ENCODE data around the gene ZDHHC15.
A peak's percentile ranks its signal among the peaks of the same experiment; 100 is the strongest.
"Not testable (repeated sequence)": the region's sequence is repeated elsewhere in the genome, so short reads cannot be mapped to it uniquely, and the experiment has no call there.

Gene ZDHHC15, protein sequence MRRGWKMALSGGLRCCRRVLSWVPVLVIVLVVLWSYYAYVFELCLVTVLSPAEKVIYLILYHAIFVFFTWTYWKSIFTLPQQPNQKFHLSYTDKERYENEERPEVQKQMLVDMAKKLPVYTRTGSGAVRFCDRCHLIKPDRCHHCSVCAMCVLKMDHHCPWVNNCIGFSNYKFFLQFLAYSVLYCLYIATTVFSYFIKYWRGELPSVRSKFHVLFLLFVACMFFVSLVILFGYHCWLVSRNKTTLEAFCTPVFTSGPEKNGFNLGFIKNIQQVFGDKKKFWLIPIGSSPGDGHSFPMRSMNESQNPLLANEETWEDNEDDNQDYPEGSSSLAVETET

GRCh38 chrX:75522565-75523431, at the start of gene ZDHHC15:
ZDHHC15 (minus strand) TSS chrX:75523037; CDS start chrX:75523024, 13 bp downstream.
- peak in 2 of 3 donors; percentile 17 to 33 for DNase-seq (ENCODE audit: low read depth in 3 of 3, low spot score in 1 of 3)

DNA sequence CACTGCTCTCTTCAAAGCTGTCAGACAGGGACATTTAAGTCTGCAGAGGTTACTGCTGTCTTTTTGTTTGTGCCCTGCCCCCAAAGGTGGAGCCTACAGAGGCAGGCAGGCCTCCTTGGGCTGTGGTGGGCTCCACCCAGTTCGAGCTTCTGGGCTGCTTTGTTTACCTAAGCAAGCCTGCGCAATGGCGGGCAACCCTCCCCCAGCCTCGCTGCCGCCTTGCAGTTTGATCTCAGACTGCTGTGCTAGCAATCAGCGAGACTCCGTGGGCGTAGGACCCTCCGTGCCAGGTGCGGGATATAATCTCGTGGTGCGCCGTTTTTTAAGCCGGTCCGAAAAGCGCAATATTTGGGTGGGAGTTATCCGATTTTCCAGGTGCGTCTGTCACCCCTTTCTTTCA, 37.7 kb upstream of the ZDHHC15 start:
- not testable (repeated sequence) for DNase-seq (ENCODE audit: low read depth in 3 of 3, low spot score in 1 of 3)

GRCh38 chrX:75547783-75548182, 24.9 kb upstream of the ZDHHC15 start:
- no peak for DNase-seq (ENCODE audit: low read depth in 3 of 3, low spot score in 1 of 3)

DNA sequence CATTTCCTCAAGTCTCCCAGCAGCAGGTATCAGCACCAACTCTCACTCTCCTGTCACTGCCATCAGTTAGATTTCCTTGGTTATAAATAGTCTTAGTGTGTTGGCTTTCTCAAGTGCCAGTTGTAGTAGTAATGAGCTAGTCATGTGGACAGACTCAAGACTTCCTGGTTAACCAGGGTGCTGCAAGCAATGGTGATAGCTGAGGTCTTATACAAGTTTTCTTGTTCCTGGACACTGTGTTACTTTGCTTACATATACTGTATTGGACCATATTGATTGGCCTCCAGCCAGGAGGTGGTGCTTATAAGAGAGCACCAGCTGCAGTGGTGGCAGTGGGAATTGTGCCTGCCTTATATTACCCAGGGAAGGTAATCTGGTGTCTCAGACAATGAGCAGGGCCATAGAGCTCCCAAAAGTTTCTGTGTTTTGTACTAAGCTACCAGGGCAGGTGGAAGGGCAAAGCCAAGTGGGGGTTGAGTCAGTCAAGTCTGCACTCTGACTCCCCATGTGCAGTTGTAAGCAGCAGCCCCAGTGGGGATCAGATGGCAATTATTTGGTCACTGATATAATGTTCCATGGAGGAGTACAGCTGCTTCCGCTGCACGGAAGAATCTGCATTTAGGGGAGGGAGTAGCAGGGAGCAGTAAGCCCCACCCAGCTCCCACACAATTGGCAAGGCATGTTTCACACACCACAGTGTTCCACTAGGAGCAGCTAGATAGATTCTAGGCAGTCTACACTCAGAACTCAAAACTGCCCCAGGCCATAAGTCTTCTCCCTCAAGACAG, 24.1 kb upstream of the ZDHHC15 start:
- no peak for DNase-seq (ENCODE audit: low read depth in 3 of 3, low spot score in 1 of 3)

DNA sequence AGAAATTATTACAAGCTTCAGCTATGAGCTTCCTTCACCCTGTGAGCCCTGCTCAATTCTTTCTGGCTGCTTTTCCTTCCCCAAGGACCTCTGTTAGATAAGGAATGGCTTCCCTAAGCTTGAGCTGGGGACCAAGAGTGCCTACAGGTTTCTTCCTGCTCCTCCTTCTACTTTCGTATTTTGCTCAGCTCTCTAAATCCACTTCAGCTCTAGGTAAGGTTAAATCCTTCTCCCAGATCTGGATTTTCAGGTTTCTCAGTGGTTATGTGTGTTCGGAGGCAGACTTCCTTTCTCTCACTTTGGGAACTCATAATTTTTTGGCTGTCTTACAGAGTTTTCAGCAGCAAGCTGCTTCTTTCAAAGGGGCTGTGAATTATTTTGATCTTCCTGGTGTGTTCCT, 21.9 kb upstream of the ZDHHC15 start:
- DNase-seq (ENCODE audit: low read depth in 3 of 3, low spot score in 1 of 3), result no peak

DNA sequence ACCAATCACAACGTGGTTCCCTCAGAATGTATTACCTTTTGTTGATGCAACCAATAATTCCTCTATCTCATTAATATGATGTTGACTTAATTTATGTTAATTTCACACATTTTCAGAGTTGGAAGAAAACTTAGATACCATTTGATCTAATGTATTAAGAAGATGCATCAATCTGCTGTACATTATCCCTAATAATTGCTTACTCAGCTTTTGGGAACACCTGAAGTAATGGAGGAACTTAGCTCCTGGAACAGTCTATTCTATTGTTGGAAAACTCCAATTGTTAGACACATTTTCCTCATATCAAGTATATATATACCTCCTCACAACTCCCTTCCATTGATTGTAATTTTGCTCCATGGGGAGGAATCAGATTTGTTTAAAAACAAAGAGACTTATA, 38.9 kb downstream of the ZDHHC15 start:
- DNase-seq (ENCODE audit: low read depth in 3 of 3, low spot score in 1 of 3), result no peak

DNA sequence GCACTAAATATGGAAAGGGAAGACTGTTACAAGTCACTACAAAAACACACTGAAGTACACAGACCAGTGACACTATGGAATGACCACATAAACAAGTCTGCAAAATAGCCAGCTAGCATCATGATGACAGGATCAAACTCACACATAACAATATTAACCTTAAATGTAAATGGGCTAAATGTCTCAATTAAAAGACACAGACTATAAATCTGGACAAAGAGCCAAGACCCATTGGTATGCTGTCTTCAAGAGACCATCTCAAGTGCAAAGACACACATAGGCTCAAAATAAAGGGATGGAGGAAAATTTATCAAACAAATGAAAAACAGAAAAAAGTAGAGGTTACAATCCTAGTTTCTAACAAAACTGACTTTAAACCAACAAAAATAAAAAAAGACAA, 61.1 kb downstream of the ZDHHC15 start:
- DNase-seq (ENCODE audit: low read depth in 3 of 3, low spot score in 1 of 3), result not testable (repeated sequence)

DNA sequence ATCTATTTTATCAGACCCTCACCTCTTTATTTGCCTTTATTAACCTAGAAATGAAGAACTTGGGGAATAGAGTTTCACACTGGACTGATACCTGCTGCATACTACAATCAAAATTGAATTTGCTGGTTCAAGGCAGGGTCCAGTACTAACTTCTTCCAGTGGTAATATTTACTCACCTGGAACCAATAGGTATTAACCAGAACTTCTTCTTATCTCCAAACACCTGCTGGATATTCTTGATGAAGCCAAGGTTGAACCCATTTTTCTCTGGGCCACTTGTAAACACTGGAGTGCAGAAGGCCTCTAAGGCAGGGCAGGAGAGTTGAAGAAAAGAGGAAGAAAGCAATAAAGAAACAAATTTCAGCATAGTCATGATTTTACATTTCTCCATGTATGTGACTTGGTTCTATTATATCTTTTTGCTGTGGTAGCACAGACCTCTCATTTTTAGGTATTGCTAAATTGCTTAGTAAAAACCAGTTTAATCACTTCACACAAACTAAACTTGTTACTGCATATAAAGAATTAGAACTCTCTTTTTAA, 101.1 kb downstream of the ZDHHC15 start:
- DNase-seq (ENCODE audit: low read depth in 3 of 3, low spot score in 1 of 3), result no peak

- DNase-seq (ENCODE audit: low read depth in 3 of 3, low spot score in 1 of 3), result not testable (repeated sequence)
These were observed 115.7 kb downstream of the ZDHHC15 start for GRCh38 chrX:75407153-75407552.

- no peak for DNase-seq (ENCODE audit: low read depth in 3 of 3, low spot score in 1 of 3)
These were observed 132.4 kb downstream of the ZDHHC15 start for GRCh38 chrX:75390470-75390869.

DNA sequence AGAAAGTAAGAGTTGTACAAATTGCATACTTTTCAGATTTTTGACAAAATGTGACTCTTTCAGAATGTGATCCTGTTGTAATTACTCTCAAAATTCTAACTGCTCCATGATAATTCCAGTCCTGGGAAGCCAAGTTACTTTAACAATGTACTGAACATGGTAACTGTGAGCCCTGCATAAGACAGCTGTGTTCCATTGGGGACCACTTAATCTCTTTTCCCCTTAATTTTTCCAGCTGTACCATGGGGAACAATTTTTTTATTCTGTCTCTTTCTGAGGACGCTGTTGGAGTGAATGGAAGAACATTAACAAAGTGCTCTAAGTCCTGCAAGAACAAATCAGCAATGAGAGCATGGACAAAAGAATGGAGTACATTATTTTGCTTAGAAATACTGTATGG, 153.1 kb downstream of the ZDHHC15 start:
- DNase-seq (ENCODE audit: low read depth in 3 of 3, low spot score in 1 of 3), result no peak

DNA sequence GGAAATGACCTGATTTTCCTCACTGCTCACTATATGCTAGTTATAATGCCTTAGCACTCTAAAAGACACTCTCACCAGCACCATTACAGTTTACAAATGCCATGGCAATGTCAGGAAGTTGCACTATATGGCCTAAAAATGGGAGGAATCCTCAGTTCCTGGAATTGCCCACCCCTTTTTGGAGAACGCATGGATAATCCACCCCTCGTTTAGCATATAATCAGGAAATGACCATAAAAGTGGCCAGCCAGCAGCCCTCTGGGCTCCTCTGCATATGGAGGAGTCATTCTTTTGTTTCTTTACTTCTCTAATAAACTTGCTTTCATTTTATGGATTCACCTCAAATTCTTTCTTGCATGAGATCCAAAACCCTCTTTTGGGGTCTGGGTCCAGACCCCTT, 156.0 kb downstream of the ZDHHC15 start:
- DNase-seq (ENCODE audit: low read depth in 3 of 3, low spot score in 1 of 3), result no peak

DNA sequence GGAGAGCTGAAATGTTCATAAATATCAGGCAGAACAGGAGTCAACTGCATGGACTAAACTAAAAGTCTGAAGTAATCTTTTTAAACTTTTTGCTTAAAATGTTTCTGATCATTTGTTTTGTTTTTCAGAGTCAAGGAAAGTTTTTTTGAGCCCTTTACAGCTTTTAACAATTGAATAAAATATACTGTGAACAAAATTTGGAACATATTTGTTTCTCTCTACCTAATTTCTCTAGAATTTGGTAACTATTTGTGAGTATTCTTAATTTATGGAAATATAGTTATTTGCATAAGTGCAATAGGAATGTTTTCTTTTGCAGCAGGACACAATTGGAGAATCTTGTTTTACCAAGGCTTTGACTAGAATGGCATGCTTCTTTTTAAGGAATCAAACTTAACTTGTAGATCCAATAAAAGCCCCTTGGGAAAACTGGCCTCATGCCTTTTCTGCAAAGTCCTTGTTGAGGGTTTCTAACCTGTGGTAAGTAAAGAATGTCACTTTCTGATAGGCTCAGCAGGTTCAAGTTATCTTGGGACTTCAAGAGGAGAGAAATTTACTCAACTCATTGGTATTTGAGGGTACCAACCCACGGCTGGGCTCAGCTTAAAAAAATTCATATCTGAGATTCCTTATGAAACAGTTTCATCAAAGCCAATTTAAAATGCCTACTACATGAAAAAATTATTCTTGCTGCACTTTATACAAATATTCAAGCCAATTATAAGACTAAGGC, 157.4 kb downstream of the ZDHHC15 start:
- DNase-seq (ENCODE audit: low read depth in 3 of 3, low spot score in 1 of 3), result no peak

GRCh38 chrX:75361788-75362187, 161.0 kb downstream of the ZDHHC15 start:
- DNase-seq (ENCODE audit: low read depth in 3 of 3, low spot score in 1 of 3), result no peak

DNA sequence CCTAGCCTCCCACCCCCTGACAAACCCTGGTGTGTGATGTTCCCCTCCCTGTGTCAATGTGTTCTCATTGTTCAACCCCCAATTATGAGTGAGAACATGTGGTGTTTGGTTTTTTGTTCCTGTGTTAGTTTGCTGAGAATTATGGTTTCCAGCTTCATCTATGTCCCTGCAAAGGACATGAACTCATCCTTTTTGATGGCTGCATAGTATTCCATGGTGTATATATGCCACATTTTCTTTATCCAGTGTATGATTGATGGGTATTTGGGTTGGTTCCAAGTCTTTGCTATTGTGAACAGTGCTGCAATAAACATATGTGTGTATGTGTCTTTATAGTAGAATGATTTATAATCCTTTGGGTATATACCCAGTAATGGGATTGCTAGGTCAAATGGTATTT, 174.2 kb downstream of the ZDHHC15 start:
- not testable (repeated sequence) for DNase-seq (ENCODE audit: low read depth in 3 of 3, low spot score in 1 of 3)

DNA sequence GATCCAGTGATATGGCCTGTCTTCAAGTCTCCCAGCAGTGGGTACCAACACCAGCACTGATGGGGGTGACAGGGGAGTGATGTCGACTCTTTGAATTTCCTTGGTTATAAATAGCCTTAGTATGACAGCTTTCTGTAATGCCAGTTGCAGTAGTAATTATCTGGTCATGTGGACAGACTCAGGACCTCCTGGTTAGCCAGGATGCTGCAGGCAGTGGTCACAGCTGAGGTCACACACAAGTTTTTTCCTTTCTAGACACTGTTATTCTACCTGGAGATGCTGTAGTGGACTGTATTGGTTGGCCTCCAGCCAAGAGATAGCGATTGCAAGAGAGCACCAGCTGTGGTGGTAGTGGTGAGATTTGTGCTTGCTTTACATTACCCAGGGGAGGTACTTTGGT, 185.3 kb downstream of the ZDHHC15 start:
- DNase-seq (ENCODE audit: low read depth in 3 of 3, low spot score in 1 of 3), result no peak

- no peak for DNase-seq (ENCODE audit: low read depth in 3 of 3, low spot score in 1 of 3)
These were observed 187.7 kb downstream of the ZDHHC15 start for GRCh38 chrX:75335127-75335458.

- not testable (repeated sequence) for DNase-seq (ENCODE audit: low read depth in 3 of 3, low spot score in 1 of 3)
These were observed 188.3 kb downstream of the ZDHHC15 start for GRCh38 chrX:75334407-75335126.

- no peak for DNase-seq (ENCODE audit: low read depth in 3 of 3, low spot score in 1 of 3)
These were observed 195.2 kb downstream of the ZDHHC15 start for GRCh38 chrX:75327607-75328006.
